Astrocyte (in vitro differentiated cells and primary cell): ENCODE data around the gene DNER. TPM values are rescaled to one million over a fixed set of nuclear protein-coding genes. Genes with fewer than 3 reads are reported as not detected.

ENCODE experiments used
- DNase-seq: peaks from one replicate; pipeline ENCODE4 v3.0.0-alpha.2; 2010; ENCODE audit warnings: low read depth
- FAIRE-seq: peaks from 2 replicates; lab custom pipeline; 2011; peaks lifted over from hg19 to GRCh38; lab: Jason Lieb, UNC
- H2AFZ ChIP-seq: 2 replicates; pipeline ENCODE4 v1.6.0; 2012; ENCODE audit warnings: low read depth, low read length, inconsistent platforms
- H3K27ac ChIP-seq: 2 replicates; pipeline ENCODE4 v1.5.1; 2011; ENCODE audit warnings: low read depth, low read length, inconsistent platforms
- H3K27me3 ChIP-seq: 2 replicates; pipeline ENCODE4 v1.6.0; 2011; ENCODE audit warnings: low read length, inconsistent platforms; ENCODE audit not compliant: insufficient read depth
- H3K36me3 ChIP-seq: 2 replicates; pipeline ENCODE4 v1.5.1; 2011; ENCODE audit warnings: low read length, inconsistent platforms; ENCODE audit not compliant: insufficient read depth
- H3K4me1 ChIP-seq: 2 replicates; pipeline ENCODE4 v1.5.1; 2011; ENCODE audit warnings: low read length, inconsistent platforms; ENCODE audit not compliant: insufficient read depth
- H3K4me2 ChIP-seq: 2 replicates; pipeline ENCODE4 v1.6.0; 2012; ENCODE audit warnings: low read length, inconsistent platforms
- H3K4me3 ChIP-seq: 2 replicates; pipeline ENCODE4 v1.5.1; 2011; ENCODE audit warnings: low read depth, mild to moderate bottlenecking, low read length, inconsistent platforms; ENCODE audit not compliant: insufficient read depth
- H3K79me2 ChIP-seq: 2 replicates; pipeline ENCODE4 v1.6.0; 2012; ENCODE audit warnings: mild to moderate bottlenecking, low read length, inconsistent platforms; ENCODE audit not compliant: insufficient read depth
- H3K9ac ChIP-seq: 2 replicates; pipeline ENCODE4 v1.6.0; 2012; ENCODE audit warnings: mild to moderate bottlenecking, low read length, inconsistent platforms
- H3K9me3 ChIP-seq: 2 replicates; pipeline ENCODE4 v1.5.1; 2012; ENCODE audit warnings: low read depth, mild to moderate bottlenecking, low read length, inconsistent platforms; ENCODE audit not compliant: insufficient read depth
- H4K20me1 ChIP-seq: 2 replicates; pipeline ENCODE4 v1.6.0; 2012; ENCODE audit warnings: low read length, inconsistent platforms; ENCODE audit not compliant: insufficient read depth
- H3K27ac Mint-ChIP-seq: one replicate; pipeline ENCODE4 v1.8.0; 2021; ENCODE audit warnings: mild to moderate bottlenecking, mixed read lengths; ENCODE audit not compliant: unreplicated experiment
- H3K27me3 Mint-ChIP-seq: one replicate; pipeline ENCODE4 v1.8.0; 2021; ENCODE audit warnings: low read depth, mixed read lengths; ENCODE audit not compliant: unreplicated experiment
- H3K36me3 Mint-ChIP-seq: one replicate; pipeline ENCODE4 v1.8.0; 2021; ENCODE audit warnings: low read depth, mixed read lengths; ENCODE audit not compliant: unreplicated experiment
- H3K4me1 Mint-ChIP-seq: one replicate; pipeline ENCODE4 v1.8.0; 2021; ENCODE audit warnings: low read depth, mixed read lengths; ENCODE audit not compliant: unreplicated experiment
- H3K4me3 Mint-ChIP-seq: one replicate; pipeline ENCODE4 v1.8.0; 2021; ENCODE audit warnings: mild to moderate bottlenecking, moderate library complexity, mixed read lengths; ENCODE audit not compliant: unreplicated experiment
- H3K9me3 Mint-ChIP-seq: one replicate; pipeline ENCODE4 v1.8.0; 2021; ENCODE audit warnings: mild to moderate bottlenecking, mixed read lengths; ENCODE audit not compliant: unreplicated experiment
- CTCF ChIP-seq: IDR thresholded peaks from 2 replicates; pipeline ENCODE4 v1.5.1; 2011; ENCODE audit warnings: low read depth, mild to moderate bottlenecking, inconsistent platforms, low read length, moderate library complexity; ENCODE audit not compliant: insufficient read depth
- EZH2 ChIP-seq: IDR thresholded peaks from 2 replicates; pipeline ENCODE4 v1.6.1; 2012; ENCODE audit warnings: mild to moderate bottlenecking, low read length, inconsistent platforms; ENCODE audit not compliant: insufficient read depth
- total RNA-seq: library from RNA; stranded (reverse); gene quantifications from 2 replicates; pipeline ENCODE4 v1.2.1, GENCODE V29; 2021

Gene DNER
- total RNA-seq, 1 donor from 2014 or later, result 1.0 TPM

- no peaks in the 10 kb centered on the region for H3K27me3 ChIP-seq
- H3K4me3 ChIP-seq, result no peak overlapping the region
- Mint-ChIP-seq H3K36me3 (no peaks in the 10 kb centered on the region), H3K4me1 (no peaks in the 10 kb centered on the region), H3K4me3 (no peak overlapping the region), H3K27me3 (peaks cover 4% of the 10 kb centered on the region), H3K27ac (no peak overlapping the region), H3K9me3 (peaks cover 6% of the 10 kb centered on the region)
- no peak overlapping the region for H3K27ac ChIP-seq
- no peak for TF ChIP-seq EZH2
- no peak for TF ChIP-seq CTCF
- no peaks in the 10 kb centered on the region for H3K4me1 ChIP-seq
- FAIRE-seq (no peak), DNase-seq (no peak)
- H3K36me3 ChIP-seq, result no peaks in the 10 kb centered on the region
- no peaks in the 10 kb centered on the region for H4K20me1 ChIP-seq
- H3K9ac ChIP-seq, result no peak overlapping the region
- no peak overlapping the region for H2AFZ ChIP-seq
- H3K4me2 ChIP-seq, result no peak overlapping the region
- H3K79me2 ChIP-seq, result no peaks in the 10 kb centered on the region
- H3K9me3 ChIP-seq, result no peaks in the 10 kb centered on the region
Measured at GRCh38 chr2:229689307-229689839, 25.0 kb downstream of the DNER start.

- Histone ChIP-seq H3K4me3 (no peak overlapping the region), H3K9ac (no peak overlapping the region), H3K36me3 (no peaks in the 10 kb centered on the region), H3K4me1 (no peaks in the 10 kb centered on the region), H3K27ac (no peak overlapping the region), H3K4me2 (no peak overlapping the region), H3K79me2 (no peaks in the 10 kb centered on the region), H3K9me3 (no peaks in the 10 kb centered on the region), H2AFZ (no peak overlapping the region), H4K20me1 (no peaks in the 10 kb centered on the region), H3K27me3 (no peaks in the 10 kb centered on the region)
- FAIRE-seq (no peak), DNase-seq (no peak)
- TF ChIP-seq CTCF (no peak), EZH2 (no peak)
- Mint-ChIP-seq H3K9me3 (peaks cover 3% of the 10 kb centered on the region), H3K27ac (no peak overlapping the region), H3K27me3 (peaks cover 4% of the 10 kb centered on the region), H3K36me3 (no peaks in the 10 kb centered on the region), H3K4me1 (no peaks in the 10 kb centered on the region), H3K4me3 (no peak overlapping the region)
Measured at GRCh38 chr2:229688141-229688540, 26.2 kb downstream of the DNER start.

GRCh38 chr2:229686122-229686919 lies 28.0 kb downstream of the DNER start:
- no peak for TF ChIP-seq CTCF
- TF ChIP-seq EZH2, result no peak
- peaks cover 3% of the 10 kb centered on the region for H3K9me3 Mint-ChIP-seq
- Histone ChIP-seq H3K27me3 (no peaks in the 10 kb centered on the region), H4K20me1 (no peaks in the 10 kb centered on the region), H3K9ac (no peak overlapping the region), H3K4me3 (no peak overlapping the region), H3K79me2 (no peaks in the 10 kb centered on the region), H2AFZ (no peak overlapping the region), H3K4me2 (no peak overlapping the region), H3K9me3 (no peaks in the 10 kb centered on the region), H3K36me3 (no peaks in the 10 kb centered on the region), H3K4me1 (no peaks in the 10 kb centered on the region), H3K27ac (no peak overlapping the region)
- no peaks in the 10 kb centered on the region for H3K4me1 Mint-ChIP-seq
- H3K4me3 Mint-ChIP-seq, result no peak overlapping the region
- no peak overlapping the region for H3K27ac Mint-ChIP-seq
- H3K36me3 Mint-ChIP-seq, result no peaks in the 10 kb centered on the region
- FAIRE-seq (no peak), DNase-seq (no peak)
- H3K27me3 Mint-ChIP-seq, result peaks cover 4% of the 10 kb centered on the region
